GM18951 (cell line): ENCODE measurements around the gene SLC12A7.

Source experiments
- POLR2A ChIP-seq: IDR thresholded peaks from 4 replicates; pipeline ENCODE4 v1.6.1; 2011; ENCODE audit warnings: mild to moderate bottlenecking; ENCODE audit not compliant: insufficient read length, insufficient read depth; ENCODE audit errors: extremely low read depth
- in situ Hi-C: fragments of 300-500 bp; cut with MboI; formaldehyde crosslinking; loops from one replicate; pipeline ENCODE4 v1.12.0; 2022; ENCODE audit warnings: low sequenced_read_pairs, mixed read lengths, inconsistent platforms; ENCODE audit not compliant: unreplicated experiment

SLC12A7 gene

DNA sequence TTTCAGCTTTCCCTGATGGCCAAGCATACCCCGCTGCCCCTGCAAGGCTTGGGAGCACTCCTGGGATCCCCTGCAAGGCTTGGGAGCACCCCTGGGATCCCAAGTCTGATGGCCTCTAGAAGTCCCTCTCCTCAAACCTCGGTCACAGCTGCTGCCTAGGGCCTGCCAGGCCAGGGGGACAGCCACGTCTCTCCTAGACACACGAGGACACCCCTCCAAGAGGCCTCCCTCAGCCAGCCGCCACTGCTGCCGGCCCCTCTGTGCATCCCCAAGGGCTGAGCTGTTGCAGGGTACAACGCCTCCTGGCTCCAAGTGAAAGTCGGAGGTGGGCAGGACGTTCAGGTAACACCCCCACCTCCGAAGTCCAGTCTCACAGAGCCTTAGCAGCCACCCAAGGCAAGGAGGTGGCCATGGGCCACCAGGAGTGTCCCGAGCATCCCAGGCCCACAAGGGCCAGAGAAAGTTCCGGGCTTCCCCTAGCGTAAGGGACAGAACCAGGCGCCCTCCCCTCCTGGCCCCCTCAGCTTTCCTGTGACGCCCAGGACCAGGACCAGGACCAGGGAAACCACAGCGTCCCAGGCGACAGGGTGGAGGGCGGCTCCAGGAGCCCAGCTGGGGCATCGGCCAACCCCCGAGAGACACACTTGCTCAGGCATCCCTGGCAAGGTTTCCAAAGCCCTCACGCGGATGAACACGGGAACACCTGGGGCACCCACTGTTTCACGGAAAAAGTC lies 17.3 kb upstream of the SLC12A7 start:
- in situ Hi-C loops, result loop anchor here (25.0 kb wide), 1 partner anchor 192 kb away; no protein-coding TSS in a partner anchor
- TF ChIP-seq POLR2A, result no peak

DNA sequence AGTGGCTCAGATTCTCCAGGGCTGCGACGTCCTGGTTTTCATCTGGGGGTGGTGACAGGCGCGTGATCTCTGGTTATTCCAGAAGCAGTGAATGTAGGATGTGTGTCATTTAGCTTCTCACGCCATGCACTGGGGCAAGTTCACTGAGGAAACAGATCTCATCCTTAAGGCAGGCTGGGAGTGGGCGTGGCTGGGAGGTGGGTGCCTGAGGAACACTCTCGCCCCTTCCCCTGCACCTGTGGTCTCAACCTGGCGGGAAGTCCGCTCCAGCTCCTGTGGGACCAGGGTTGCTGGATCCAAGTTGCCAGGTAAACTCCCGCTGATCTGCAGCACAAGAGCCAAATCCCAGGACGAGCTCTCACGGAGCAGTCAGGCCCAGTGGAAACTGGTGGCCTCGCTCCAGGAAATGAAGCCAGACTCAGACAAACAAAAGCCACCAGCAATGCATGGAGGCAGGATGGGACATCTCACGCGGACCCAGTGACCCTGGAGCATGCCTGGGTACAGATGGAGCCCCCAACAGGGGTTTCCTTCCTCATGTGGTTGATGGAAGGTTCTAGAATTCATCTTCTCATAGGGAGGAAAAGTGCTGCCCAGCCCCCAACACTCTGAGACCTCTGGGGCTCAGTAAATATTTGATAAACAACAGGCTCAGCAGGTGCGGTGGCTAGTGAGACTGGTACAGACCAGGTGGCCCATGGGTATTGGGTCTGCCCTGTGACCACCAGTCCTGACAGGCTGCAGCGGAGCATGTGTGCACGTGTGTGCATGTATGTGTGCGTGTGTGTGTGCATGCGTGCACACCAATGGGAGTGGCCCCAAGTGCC lies 16.3 kb upstream of the SLC12A7 start:
- TF ChIP-seq POLR2A, result no peak
- in situ Hi-C loops, result loop anchor here (25.0 kb wide), 1 partner anchor 191 kb away; no protein-coding TSS in a partner anchor

DNA sequence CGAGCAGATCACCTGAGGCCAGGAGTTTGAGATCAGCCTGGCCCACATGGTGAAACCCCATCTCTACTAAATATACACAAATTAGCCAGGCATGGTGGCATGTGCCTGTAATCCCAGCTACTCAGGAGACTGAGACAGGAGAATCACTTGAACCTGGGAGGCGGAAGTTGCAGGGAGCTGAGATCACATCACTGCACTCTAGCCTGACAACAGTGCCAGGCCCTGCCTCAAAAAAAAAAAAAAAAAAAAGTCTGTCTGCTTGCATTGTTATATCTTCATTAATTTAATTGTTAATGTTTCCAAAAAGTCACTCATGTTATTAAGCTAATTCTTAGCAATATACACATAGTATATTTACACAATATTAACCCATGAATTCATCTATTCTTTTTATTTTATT lies 13.8 kb upstream of the SLC12A7 start:
- in situ Hi-C loops, result loop anchor here (25.0 kb wide), 1 partner anchor 188 kb away; no protein-coding TSS in a partner anchor

DNA sequence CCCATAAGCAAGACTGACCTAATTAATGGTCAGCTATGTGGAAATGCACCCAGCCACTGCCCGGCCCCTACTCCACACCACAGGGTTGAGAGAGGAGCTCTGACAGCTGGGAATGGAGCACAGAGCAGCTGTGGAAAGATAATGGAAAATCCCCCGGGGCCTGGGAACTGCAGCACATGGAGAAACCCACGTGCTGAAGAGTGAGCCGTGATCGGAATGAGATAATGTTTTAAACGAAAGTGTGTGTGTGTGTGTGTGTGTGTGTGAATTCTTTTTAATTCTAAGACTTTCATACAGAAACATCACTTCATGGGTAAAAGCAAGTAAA lies 13.1 kb upstream of the SLC12A7 start:
- in situ Hi-C loops, result loop anchor here (25.0 kb wide), 1 partner anchor 188 kb away; no protein-coding TSS in a partner anchor
- no peak for TF ChIP-seq POLR2A

DNA sequence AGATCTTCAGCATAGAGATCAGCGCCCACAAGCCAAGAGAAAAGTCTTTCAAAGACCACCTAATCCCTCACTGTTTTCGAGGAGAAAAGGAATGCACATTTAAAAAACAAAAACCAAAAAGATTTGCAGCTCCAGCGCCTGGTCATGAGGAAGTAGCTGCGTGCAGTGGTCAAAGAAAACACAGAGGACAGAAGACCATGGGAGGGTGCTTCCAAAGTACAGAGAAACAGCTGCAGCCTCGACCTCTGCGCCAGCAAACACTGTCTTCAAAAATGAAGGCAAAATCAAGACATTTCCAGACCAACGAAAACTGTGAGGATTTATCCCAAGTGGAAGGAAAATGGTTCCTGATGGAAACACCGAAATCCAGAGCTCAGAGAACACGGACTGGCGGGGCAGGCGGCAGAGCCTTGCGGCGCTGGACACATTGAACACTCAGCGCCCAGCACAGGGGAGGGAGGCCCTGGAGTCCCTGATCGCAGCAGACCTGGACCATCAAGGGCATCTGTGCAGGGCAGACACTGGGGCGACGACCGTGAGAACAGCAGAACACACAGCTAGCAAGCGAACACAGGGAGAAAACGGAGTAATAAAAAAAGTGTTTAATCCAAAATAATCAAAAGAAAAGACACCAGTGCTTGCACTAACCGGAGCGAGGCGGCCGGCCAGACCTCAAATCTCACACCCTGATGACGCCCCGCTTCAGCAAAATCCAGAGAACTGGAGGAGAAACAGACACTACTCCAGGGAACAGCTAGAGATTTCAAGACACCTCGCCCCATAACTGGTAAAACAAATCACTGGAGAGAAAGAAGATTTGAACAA lies 12.6 kb upstream of the SLC12A7 start:
- in situ Hi-C loops, result loop anchor here (25.0 kb wide), 1 partner anchor 187 kb away; no protein-coding TSS in a partner anchor
- no peak for TF ChIP-seq POLR2A

DNA sequence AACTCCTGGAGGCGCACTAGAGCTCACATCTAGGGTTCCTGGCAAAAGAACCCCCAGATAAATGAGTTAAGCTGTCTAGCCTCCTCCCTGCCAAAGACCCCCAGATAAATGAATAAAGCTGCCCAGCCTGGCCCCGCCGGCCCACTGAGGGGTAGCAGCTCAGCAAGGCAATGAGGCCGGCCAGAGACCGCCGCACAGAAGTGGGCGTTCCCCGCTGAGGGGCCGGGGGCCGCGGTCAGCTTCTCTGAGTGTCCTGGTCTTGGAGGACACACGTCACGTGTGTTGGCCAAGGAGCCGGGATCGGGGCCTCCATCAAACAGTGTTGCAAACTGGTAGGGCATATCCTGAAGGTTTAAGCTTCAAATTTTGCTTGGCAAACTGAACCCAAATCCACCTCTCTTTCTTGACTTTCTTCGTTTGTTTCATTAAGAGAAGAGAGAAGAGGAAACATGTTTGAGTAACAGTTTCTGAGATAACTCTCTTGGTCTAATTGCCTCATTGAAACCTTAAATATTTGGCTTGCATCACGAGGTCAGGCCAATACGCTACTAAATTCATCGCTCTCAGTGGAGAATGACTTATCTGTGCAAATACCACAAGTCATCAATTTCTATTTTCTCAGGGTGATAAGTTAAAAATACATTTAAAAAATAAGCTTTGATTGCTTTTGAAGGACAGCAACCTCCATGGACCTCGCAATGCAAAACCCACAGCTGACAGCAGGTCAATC lies 11.7 kb upstream of the SLC12A7 start:
- no peak for TF ChIP-seq POLR2A
- in situ Hi-C loops, result no loop called here

DNA sequence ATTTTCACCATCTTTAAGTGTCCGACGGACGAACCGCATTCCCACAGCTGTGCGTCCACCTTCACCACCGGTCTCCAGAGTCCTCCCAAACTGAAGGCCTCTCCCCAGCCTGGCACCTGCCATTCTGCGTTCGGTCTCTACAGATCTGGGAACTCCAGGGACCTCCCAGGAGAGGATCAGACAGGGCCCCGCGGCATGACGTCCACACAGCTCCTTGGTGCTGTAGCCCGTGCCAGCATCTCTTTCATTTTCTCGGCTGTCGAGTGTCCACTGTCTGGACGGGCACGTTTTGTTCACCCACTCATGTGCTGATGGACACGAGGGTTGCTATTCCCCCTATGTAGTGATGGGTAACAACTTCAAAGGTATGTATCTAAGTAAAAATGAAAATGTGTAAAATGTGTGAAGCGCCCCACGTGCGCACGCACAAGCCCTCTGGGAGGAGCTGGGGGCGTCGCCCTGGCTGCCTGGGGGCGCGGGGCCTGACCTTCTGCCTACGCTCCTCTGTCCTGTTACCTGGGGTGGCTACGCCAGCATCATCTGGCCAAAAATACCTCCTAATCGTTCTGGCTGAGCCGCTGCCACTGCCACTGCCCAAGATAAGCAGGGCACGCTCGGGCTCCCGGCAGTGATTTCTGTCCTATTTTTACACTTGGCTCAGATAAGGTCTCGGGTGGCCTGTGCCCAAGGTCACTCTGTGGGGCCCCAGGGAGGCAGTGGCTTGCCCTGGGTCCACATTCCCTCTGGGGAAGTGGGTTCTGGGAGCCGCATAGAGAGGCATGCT lies 10.8 kb upstream of the SLC12A7 start:
- no peak for TF ChIP-seq POLR2A
- in situ Hi-C loops, result no loop called here

DNA sequence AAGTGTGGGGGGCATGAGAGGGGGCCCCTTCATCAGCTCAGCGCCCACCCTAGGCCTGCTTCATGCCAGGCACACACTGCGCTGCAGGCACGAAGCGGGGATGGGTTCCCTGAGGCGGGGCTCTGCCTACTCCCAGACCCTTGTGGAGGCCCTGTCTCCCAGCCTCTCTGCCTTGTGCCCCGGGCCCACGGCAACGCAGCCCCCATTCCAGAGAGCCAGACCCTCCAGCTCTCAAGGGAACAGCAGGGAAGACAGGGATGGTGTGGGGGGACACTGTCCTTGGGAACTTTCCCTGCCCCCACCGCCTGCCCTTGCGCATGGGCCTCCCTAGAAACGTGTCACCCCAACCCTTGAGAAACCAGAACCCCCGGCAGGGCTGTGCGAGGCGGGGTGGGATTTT lies 10.0 kb upstream of the SLC12A7 start:
- in situ Hi-C loops, result no loop called here
- TF ChIP-seq POLR2A, result no peak

DNA sequence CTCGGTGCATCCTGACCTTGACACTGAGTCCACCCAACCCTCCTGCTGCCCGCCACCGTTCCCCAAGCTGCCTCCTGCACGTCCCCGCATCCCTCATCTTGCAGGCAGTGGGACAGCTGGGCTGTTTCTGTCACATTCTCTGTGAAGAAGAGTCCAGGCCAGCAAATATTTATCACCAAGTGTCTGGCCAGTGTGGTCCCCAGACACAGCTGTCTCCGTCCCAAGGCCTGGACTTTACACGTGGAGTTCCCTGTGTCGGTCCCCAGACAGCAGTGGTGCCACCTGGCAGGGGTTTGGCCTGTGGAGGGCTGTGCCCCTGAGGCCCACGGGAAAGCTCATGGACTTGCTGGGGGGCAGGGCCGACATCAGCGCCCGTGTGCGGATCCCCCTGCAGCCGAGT lies 9.2 kb upstream of the SLC12A7 start:
- in situ Hi-C loops, result no loop called here
- TF ChIP-seq POLR2A, result no peak

DNA sequence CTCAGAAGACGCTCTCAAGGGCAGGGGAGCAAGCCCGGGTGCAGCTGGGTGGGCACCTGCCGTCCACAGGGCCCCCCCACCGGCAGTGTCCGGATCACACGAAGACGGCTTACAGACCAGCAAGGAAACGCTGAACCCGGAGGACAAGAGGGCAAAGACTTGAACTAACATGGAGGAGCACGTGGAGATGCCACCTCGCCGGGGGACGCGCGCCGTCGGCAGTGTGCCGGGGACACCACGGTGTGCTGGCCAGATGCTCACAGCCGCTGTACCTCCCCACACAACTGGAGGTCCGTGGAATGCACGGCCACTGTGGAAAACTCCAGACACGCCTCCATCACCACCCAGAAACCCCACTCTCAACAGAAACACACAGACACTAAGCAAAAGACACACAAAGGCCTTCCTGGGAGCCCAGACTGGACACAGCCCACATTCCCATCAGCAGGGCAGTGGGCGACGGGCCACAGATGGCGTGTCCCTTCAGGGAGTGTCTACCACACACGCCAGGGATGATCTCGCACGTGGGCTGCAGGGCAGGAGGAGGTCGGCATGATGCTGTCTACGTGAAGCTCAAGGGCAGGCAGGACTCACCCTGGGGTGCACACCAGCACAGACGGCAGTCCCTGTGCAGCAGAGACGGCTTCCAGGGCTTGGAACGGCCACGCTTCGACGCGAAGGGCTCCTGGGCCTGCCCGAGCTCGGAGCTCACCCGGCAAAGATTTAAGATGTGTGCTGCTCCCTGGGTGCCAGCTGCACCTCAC lies 8.6 kb upstream of the SLC12A7 start:
- in situ Hi-C loops, result no loop called here
- no peak for TF ChIP-seq POLR2A

DNA sequence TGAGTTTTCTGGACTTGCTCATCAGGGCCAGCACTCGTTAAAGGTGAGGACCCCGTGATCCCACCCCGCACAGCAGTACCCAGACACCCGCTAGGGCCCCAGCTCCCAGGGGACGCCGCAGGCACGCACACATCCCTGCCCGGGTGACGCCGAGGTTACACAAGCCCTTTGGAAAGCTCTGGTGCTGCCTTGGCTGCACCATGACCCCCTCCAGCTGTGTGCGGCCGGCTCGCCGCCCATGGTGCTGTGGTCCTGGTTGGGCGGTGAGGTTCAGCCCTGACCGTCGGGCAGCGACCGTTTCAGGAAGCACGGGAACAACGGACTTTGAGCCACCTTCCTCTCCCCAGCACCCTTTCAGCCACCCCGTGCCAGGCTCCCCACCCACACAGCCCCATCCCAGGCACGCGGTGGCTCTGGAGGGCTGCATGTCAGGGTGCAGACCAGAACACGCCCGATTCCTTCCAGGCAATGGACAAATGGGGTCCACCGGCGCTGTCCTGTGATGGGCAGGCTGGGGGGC lies 7.5 kb upstream of the SLC12A7 start:
- no peak for TF ChIP-seq POLR2A
- in situ Hi-C loops, result no loop called here
